OCI-LY1 (cell line): ENCODE measurements around the gene ARL1.

ENCODE experiments used
- H2AFZ ChIP-seq: fragments of 200-600 bp; sonication (generic), shearing (Covaris generic); 2 replicates; pipeline ENCODE4 v1.6.0; 2014; ENCODE audit warnings: antibody characterized with exemption, mild to moderate bottlenecking, low read length
- H3F3A ChIP-seq: fragments of 200-600 bp; sonication (generic), shearing (Covaris generic); 2 replicates; pipeline ENCODE4 v1.6.0; 2014; ENCODE audit warnings: mild to moderate bottlenecking, antibody characterized with exemption, low read length, moderate library complexity; ENCODE audit not compliant: insufficient read depth
- H3K27ac ChIP-seq: fragments of 200-600 bp; sonication (generic); 2 replicates; pipeline ENCODE4 v1.5.1; 2014; ENCODE audit warnings: low read length, mixed run types, mild to moderate bottlenecking, low read depth; ENCODE audit not compliant: poor library complexity, severe bottlenecking
- H3K27me3 ChIP-seq: fragments of 200-600 bp; sonication (generic); 2 replicates; pipeline ENCODE4 v1.6.0; 2014; ENCODE audit warnings: antibody characterized with exemption, mild to moderate bottlenecking, low read length, moderate library complexity; ENCODE audit not compliant: insufficient read depth
- H3K36me3 ChIP-seq: fragments of 200-600 bp; sonication (generic); 2 replicates; pipeline ENCODE4 v1.6.1; 2014; ENCODE audit warnings: mild to moderate bottlenecking, antibody characterized with exemption, low read length, moderate library complexity, mixed read lengths; ENCODE audit not compliant: insufficient read depth
- H3K4me1 ChIP-seq: fragments of 200-600 bp; sonication (generic); 2 replicates; pipeline ENCODE4 v1.5.1; 2014; ENCODE audit warnings: mild to moderate bottlenecking, low read length, moderate library complexity; ENCODE audit not compliant: insufficient read depth, severe bottlenecking
- H3K4me2 ChIP-seq: fragments of 200-600 bp; sonication (generic), shearing (Covaris generic); 2 replicates; pipeline ENCODE4 v1.6.1; 2014; ENCODE audit warnings: low read length
- H3K4me3 ChIP-seq: fragments of 200-600 bp; sonication (generic); 2 replicates; pipeline ENCODE4 v1.5.1; 2014; ENCODE audit warnings: low read length, low read depth, mild to moderate bottlenecking, mixed read lengths; ENCODE audit not compliant: poor library complexity, severe bottlenecking
- H3K79me2 ChIP-seq: fragments of 200-600 bp; shearing (Covaris generic); 2 replicates; pipeline ENCODE4 v1.6.1; 2016; ENCODE audit warnings: mixed run types, low read length, mixed read lengths; ENCODE audit not compliant: insufficient read depth
- H3K9ac ChIP-seq: fragments of 200-600 bp; sonication (generic), shearing (Covaris generic); 2 replicates; pipeline ENCODE4 v1.6.1; 2014; ENCODE audit warnings: mild to moderate bottlenecking, low read length, mixed read lengths
- H3K9me2 ChIP-seq: fragments of 200-600 bp; sonication (generic), shearing (Covaris generic); 2 replicates; pipeline ENCODE4 v1.6.1; 2014; ENCODE audit warnings: low read depth, mild to moderate bottlenecking, low read length, mixed read lengths
- H3K9me3 ChIP-seq: fragments of 200-600 bp; shearing (Covaris generic); 2 replicates; pipeline ENCODE4 v1.6.1; 2014; ENCODE audit warnings: low read length, mixed read lengths
- H4K20me1 ChIP-seq: fragments of 200-600 bp; sonication (generic), shearing (Covaris generic); 2 replicates; pipeline ENCODE4 v1.6.0; 2016; ENCODE audit warnings: mild to moderate bottlenecking, low read length; ENCODE audit not compliant: insufficient read depth
- CTCF ChIP-seq: fragments of 200-600 bp; sonication (generic), shearing (Covaris generic); IDR thresholded peaks from 2 replicates; pipeline ENCODE4 v1.5.1; 2017; ENCODE audit warnings: mild to moderate bottlenecking, antibody characterized with exemption, low read length, moderate library complexity, mixed read lengths
- EZH2 ChIP-seq: fragments of 200-600 bp; sonication (generic), shearing (Covaris generic); IDR thresholded peaks from 2 replicates; pipeline ENCODE4 v1.8.0; 2017; ENCODE audit warnings: borderline replicate concordance, mixed run types, mild to moderate bottlenecking, antibody characterized with exemption, low read length, moderate library complexity, mixed read lengths

ARL1 gene

GRCh38 chr12:101439236-101439635, 31.7 kb upstream of the ARL1 start:
- no peaks in the 10 kb centered on the region for H3K9me3 ChIP-seq
- no peaks in the 10 kb centered on the region for H3F3A ChIP-seq
- H3K79me2 ChIP-seq = no peaks in the 10 kb centered on the region
- H2AFZ ChIP-seq = no peak overlapping the region
- no peak overlapping the region for H3K4me3 ChIP-seq
- no peak overlapping the region for H3K4me2 ChIP-seq
- H3K4me1 ChIP-seq = no peaks in the 10 kb centered on the region
- no peak overlapping the region for H3K27ac ChIP-seq
- H3K9ac ChIP-seq = no peak overlapping the region
- no peaks in the 10 kb centered on the region for H3K27me3 ChIP-seq
- H4K20me1 ChIP-seq = no peaks in the 10 kb centered on the region
- no peaks in the 10 kb centered on the region for H3K36me3 ChIP-seq
- no peaks in the 10 kb centered on the region for H3K9me2 ChIP-seq
- TF ChIP-seq CTCF (no peak), EZH2 (no peak)

- Histone ChIP-seq H3K27ac (no peak overlapping the region), H3K4me1 (no peaks in the 10 kb centered on the region)
- TF ChIP-seq EZH2 = no peak
- no peak for TF ChIP-seq CTCF
These were observed 28.6 kb upstream of the ARL1 start for GRCh38 chr12:101436136-101436535.

GRCh38 chr12:101430456-101430855, 22.9 kb upstream of the ARL1 start:
- no peaks in the 10 kb centered on the region for H4K20me1 ChIP-seq
- H3K27me3 ChIP-seq = no peaks in the 10 kb centered on the region; the same call in 1 of the 2 replicates
- no peak overlapping the region for H3K4me2 ChIP-seq
- no peaks in the 10 kb centered on the region for H3F3A ChIP-seq
- no peaks in the 10 kb centered on the region for H3K9me3 ChIP-seq
- H3K9ac ChIP-seq = no peak overlapping the region
- H3K27ac ChIP-seq = no peak overlapping the region
- H2AFZ ChIP-seq = no peak overlapping the region
- no peak for TF ChIP-seq CTCF
- no peak for TF ChIP-seq EZH2
- no peak overlapping the region for H3K4me3 ChIP-seq
- H3K79me2 ChIP-seq = no peaks in the 10 kb centered on the region
- no peaks in the 10 kb centered on the region for H3K4me1 ChIP-seq
- no peaks in the 10 kb centered on the region for H3K36me3 ChIP-seq
- no peaks in the 10 kb centered on the region for H3K9me2 ChIP-seq

More at GRCh38 chr12:101436136-101436535, 28.6 kb upstream of the ARL1 start:
- Histone ChIP-seq H3F3A (no peaks in the 10 kb centered on the region), H3K79me2 (no peaks in the 10 kb centered on the region), H3K4me2 (no peak overlapping the region), H3K9me3 (no peaks in the 10 kb centered on the region), H3K4me3 (no peak overlapping the region), H3K9ac (no peak overlapping the region), H3K27me3 (no peaks in the 10 kb centered on the region), H3K36me3 (no peaks in the 10 kb centered on the region), H2AFZ (no peak overlapping the region), H3K9me2 (no peaks in the 10 kb centered on the region), H4K20me1 (no peaks in the 10 kb centered on the region)
